HL-60 (cell line): ENCODE data around the gene NOS3.

Experiments used
- DNase-seq, 2 experiments: peaks; one replicate each; pipeline ENCODE4 v3.0.0-alpha.2; 2010 to 2020; ENCODE audit warnings: low read depth in 1 of 2, low spot score in 1 of 2
- H3K27ac ChIP-seq: fragments of 250-450 bp; sonication (Bioruptor Pico); replicated peaks from 2 replicates; pipeline ENCODE4 v1.5.1; 2020; ENCODE audit warnings: mild to moderate bottlenecking, moderate library complexity
- H3K27me3 ChIP-seq: fragments of 250-450 bp; sonication (Bioruptor Pico); 2 replicates; pipeline ENCODE4 v1.5.1; 2021; ENCODE audit warnings: mild to moderate bottlenecking, moderate library complexity; ENCODE audit not compliant: insufficient read depth, poor library complexity, severe bottlenecking
- H3K4me3 ChIP-seq: replicated peaks from 2 replicates; pipeline ENCODE4 v1.5.1; 2011; ENCODE audit warnings: mild to moderate bottlenecking, control low read depth, low read length; ENCODE audit not compliant: insufficient read depth
- GABPA ChIP-seq: IDR thresholded peaks from 2 replicates; pipeline ENCODE4 v1.6.1; 2012; ENCODE audit warnings: low read depth
- POLR2AphosphoS5 ChIP-seq: IDR thresholded peaks from 2 replicates; pipeline ENCODE4 v1.6.1; 2012; ENCODE audit warnings: low read depth
- SPI1 ChIP-seq: IDR thresholded peaks from 2 replicates; pipeline ENCODE4 v1.6.1; 2012; ENCODE audit warnings: low read depth, mild to moderate bottlenecking, borderline replicate concordance
- TF ChIP-seq, protein P1 (sequence below): IDR thresholded peaks from 2 replicates; pipeline ENCODE4 v1.6.1; 2012; ENCODE audit warnings: low read depth; ENCODE audit not compliant: insufficient replicate concordance
- TF ChIP-seq, protein P2 (sequence below): IDR thresholded peaks from one replicate; pipeline ENCODE4 v1.5.1; 2011; ENCODE audit warnings: low read length, control low read depth, inconsistent platforms; ENCODE audit not compliant: insufficient read depth

Gene NOS3

DNA sequence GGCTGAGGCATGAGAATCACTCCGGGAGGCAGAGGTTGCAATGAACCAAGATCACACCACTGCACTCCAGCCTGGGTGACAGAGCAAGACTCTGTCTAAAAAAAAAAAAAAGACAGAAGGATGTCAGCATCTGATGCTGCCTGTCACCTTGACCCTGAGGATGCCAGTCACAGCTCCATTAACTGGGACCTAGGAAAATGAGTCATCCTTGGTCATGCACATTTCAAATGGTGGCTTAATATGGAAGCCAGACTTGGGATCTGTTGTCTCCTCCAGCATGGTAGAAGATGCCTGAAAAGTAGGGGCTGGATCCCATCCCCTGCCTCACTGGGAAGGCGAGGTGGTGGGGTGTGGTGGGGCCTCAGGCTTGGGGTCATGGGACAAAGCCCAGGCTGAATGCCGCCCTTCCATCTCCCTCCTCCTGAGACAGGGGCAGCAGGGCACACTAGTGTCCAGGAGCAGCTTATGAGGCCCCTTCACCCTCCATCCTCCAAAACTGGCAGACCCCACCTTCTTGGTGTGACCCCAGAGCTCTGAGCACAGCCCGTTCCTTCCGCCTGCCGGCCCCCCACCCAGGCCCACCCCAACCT lies 1.3 kb downstream of the NOS3 start:
- no peak for DNase-seq
- no peak overlapping the region for H3K27ac ChIP-seq
- TF ChIP-seq, protein P1, sequence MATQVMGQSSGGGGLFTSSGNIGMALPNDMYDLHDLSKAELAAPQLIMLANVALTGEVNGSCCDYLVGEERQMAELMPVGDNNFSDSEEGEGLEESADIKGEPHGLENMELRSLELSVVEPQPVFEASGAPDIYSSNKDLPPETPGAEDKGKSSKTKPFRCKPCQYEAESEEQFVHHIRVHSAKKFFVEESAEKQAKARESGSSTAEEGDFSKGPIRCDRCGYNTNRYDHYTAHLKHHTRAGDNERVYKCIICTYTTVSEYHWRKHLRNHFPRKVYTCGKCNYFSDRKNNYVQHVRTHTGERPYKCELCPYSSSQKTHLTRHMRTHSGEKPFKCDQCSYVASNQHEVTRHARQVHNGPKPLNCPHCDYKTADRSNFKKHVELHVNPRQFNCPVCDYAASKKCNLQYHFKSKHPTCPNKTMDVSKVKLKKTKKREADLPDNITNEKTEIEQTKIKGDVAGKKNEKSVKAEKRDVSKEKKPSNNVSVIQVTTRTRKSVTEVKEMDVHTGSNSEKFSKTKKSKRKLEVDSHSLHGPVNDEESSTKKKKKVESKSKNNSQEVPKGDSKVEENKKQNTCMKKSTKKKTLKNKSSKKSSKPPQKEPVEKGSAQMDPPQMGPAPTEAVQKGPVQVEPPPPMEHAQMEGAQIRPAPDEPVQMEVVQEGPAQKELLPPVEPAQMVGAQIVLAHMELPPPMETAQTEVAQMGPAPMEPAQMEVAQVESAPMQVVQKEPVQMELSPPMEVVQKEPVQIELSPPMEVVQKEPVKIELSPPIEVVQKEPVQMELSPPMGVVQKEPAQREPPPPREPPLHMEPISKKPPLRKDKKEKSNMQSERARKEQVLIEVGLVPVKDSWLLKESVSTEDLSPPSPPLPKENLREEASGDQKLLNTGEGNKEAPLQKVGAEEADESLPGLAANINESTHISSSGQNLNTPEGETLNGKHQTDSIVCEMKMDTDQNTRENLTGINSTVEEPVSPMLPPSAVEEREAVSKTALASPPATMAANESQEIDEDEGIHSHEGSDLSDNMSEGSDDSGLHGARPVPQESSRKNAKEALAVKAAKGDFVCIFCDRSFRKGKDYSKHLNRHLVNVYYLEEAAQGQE: no peak
- TF ChIP-seq GABPA: no peak
- no peak for TF ChIP-seq POLR2AphosphoS5
- no peak for TF ChIP-seq SPI1
- TF ChIP-seq, protein P2, sequence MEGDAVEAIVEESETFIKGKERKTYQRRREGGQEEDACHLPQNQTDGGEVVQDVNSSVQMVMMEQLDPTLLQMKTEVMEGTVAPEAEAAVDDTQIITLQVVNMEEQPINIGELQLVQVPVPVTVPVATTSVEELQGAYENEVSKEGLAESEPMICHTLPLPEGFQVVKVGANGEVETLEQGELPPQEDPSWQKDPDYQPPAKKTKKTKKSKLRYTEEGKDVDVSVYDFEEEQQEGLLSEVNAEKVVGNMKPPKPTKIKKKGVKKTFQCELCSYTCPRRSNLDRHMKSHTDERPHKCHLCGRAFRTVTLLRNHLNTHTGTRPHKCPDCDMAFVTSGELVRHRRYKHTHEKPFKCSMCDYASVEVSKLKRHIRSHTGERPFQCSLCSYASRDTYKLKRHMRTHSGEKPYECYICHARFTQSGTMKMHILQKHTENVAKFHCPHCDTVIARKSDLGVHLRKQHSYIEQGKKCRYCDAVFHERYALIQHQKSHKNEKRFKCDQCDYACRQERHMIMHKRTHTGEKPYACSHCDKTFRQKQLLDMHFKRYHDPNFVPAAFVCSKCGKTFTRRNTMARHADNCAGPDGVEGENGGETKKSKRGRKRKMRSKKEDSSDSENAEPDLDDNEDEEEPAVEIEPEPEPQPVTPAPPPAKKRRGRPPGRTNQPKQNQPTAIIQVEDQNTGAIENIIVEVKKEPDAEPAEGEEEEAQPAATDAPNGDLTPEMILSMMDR: no peak
- H3K27me3 ChIP-seq: peaks cover 9% of the 10 kb centered on the region
- no peak overlapping the region for H3K4me3 ChIP-seq

- H3K4me3 ChIP-seq: no peak overlapping the region
- no peak for DNase-seq
- TF ChIP-seq POLR2AphosphoS5: no peak
- no peak for TF ChIP-seq SPI1
- TF ChIP-seq, protein P1: no peak
- TF ChIP-seq GABPA: no peak
- TF ChIP-seq, protein P2: no peak
- H3K27me3 ChIP-seq: peaks cover 7% of the 10 kb centered on the region
- H3K27ac ChIP-seq: no peak overlapping the region
Observed at GRCh38 chr7:150992833-150993302, 2.1 kb downstream of the NOS3 start.

GRCh38 chr7:150993511-150993910 lies 2.7 kb downstream of the NOS3 start:
- Histone ChIP-seq H3K4me3 (no peak overlapping the region), H3K27me3 (peaks cover 3% of the 10 kb centered on the region), H3K27ac (no peak overlapping the region)
- TF ChIP-seq GABPA (no peak), POLR2AphosphoS5 (no peak), SPI1 (no peak)
- TF ChIP-seq, protein P2: no peak
- TF ChIP-seq, protein P1: no peak
- DNase-seq: no peak
